GM10266 (cell line): ENCODE results near the gene INTS1.

Experiments
- DNase-seq: peaks from one replicate; pipeline ENCODE4 v3.0.0; 2012; ENCODE audit errors: extremely low spot score
- TF ChIP-seq, protein P1 (sequence below): IDR thresholded peaks from 2 replicates; pipeline ENCODE4 v1.5.1; 2012; ENCODE audit warnings: mild to moderate bottlenecking, low read depth; ENCODE audit not compliant: control insufficient read depth, insufficient read depth; ENCODE audit errors: missing control alignments

Gene INTS1

GRCh38 chr7:1488016-1488415 is 16.2 kb downstream of the INTS1 start:
- TF ChIP-seq, protein P1, sequence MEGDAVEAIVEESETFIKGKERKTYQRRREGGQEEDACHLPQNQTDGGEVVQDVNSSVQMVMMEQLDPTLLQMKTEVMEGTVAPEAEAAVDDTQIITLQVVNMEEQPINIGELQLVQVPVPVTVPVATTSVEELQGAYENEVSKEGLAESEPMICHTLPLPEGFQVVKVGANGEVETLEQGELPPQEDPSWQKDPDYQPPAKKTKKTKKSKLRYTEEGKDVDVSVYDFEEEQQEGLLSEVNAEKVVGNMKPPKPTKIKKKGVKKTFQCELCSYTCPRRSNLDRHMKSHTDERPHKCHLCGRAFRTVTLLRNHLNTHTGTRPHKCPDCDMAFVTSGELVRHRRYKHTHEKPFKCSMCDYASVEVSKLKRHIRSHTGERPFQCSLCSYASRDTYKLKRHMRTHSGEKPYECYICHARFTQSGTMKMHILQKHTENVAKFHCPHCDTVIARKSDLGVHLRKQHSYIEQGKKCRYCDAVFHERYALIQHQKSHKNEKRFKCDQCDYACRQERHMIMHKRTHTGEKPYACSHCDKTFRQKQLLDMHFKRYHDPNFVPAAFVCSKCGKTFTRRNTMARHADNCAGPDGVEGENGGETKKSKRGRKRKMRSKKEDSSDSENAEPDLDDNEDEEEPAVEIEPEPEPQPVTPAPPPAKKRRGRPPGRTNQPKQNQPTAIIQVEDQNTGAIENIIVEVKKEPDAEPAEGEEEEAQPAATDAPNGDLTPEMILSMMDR = no peak
- no peak for DNase-seq

GRCh38 chr7:1487466-1487865 is 16.7 kb downstream of the INTS1 start:
- no peak for DNase-seq
- TF ChIP-seq, protein P1 = no peak

DNA sequence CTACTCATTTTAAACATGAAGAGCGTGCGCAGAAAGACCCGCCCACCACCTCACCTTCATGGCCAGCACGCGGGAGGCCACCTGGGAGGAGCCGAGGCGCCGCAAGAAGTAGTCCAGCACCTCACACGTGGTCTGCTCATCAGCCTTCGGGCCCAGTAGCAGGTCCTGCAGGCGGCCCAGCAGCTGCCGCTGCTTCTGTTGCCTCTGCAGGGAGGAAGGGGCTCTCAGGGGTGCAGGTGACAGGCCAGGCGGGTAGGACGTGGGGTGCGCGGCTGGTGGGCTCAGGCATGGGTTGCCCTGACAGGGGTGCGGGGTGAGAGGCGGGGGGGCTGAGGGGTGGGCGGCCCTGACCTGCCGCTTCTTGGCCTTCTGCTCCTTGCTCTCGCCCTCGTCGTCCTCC is 17.6 kb downstream of the INTS1 start:
- no peak for DNase-seq
- TF ChIP-seq, protein P1 = no peak

DNA sequence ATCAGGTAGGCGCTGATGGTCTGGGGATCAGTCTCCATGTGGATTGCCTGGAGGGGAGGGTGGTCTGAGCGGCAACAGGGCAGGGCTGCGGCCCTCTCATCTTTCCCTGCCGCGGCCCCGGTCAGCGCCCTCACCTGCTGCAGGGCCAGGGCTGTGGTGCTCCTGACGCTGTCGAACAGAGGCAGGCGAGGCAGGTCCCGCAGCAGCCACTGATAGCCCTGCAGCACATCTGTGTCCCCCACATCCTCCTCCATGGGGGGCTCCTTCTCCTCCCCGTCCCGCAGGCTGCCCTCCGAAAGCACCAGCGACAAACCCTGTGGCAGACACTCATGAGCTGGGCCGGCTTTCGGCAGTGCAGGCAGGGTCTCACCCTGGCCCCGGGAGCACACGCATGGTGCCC is 19.0 kb downstream of the INTS1 start:
- DNase-seq = no peak
- TF ChIP-seq, protein P1 = no peak

GRCh38 chr7:1484569-1484968 is 19.6 kb downstream of the INTS1 start:
- TF ChIP-seq, protein P1 = no peak
- DNase-seq = no peak

- DNase-seq = no peak
- TF ChIP-seq, protein P1 = no peak
Measured at GRCh38 chr7:1483536-1484505, 20.4 kb downstream of the INTS1 start.

- DNase-seq = no peak
- TF ChIP-seq, protein P1 = no peak
Measured at GRCh38 chr7:1483079-1483478, 21.1 kb downstream of the INTS1 start.
